Fibroblast of lung (primary cell): ENCODE results near the gene CDH12. TPM values are rescaled to one million over a fixed set of nuclear protein-coding genes. Genes with fewer than 3 reads are reported as not detected.
A peak's percentile ranks its signal among the peaks of the same experiment; 100 is the strongest.

Experiments used
- DNase-seq, 2 donors: peaks; one replicate each; pipeline versions ENCODE4 v3.0.0 to v3.0.0-alpha.2; 2010; ENCODE audit warnings: low read depth in 2 of 2
- H2AFZ ChIP-seq: 2 replicates; pipeline ENCODE4 v1.5.1; 2012; ENCODE audit warnings: low read length, control low read depth, inconsistent platforms
- H3K27ac ChIP-seq: 2 replicates; pipeline ENCODE4 v1.5.1; 2011; ENCODE audit warnings: low read length, control low read depth; ENCODE audit not compliant: insufficient read depth
- H3K27me3 ChIP-seq: 2 replicates; pipeline ENCODE4 v1.5.1; 2011; ENCODE audit warnings: mild to moderate bottlenecking, low read length; ENCODE audit not compliant: control insufficient read depth, insufficient read depth
- H3K36me3 ChIP-seq: 2 replicates; pipeline ENCODE4 v1.5.1; 2011; ENCODE audit warnings: low read length; ENCODE audit not compliant: control insufficient read depth, insufficient read depth
- H3K4me1 ChIP-seq: 2 replicates; pipeline ENCODE4 v1.5.1; 2011; ENCODE audit warnings: low read length; ENCODE audit not compliant: control insufficient read depth, insufficient read depth; ENCODE audit errors: extremely low read depth
- H3K4me2 ChIP-seq: 2 replicates; pipeline ENCODE4 v1.5.1; 2011; ENCODE audit warnings: low read length, control low read depth; ENCODE audit not compliant: insufficient read depth; ENCODE audit errors: extremely low read depth
- H3K4me3 ChIP-seq, 4 experiments: fragments of 200-600 bp in 1 of 4; sonication (generic) in 1 of 4; replicated peaks in 1 of 4; 2 replicates each; pipeline ENCODE4 v1.5.1; 2011 to 2016; ENCODE audit warnings: low read length in 4 of 4, low read depth in 3 of 4, mild to moderate bottlenecking in 3 of 4, control low read depth in 2 of 4, inconsistent platforms in 1 of 4, mixed read lengths in 1 of 4; ENCODE audit not compliant: insufficient read depth in 1 of 4; ENCODE audit errors: control extremely low read depth in 1 of 4
- H3K79me2 ChIP-seq: 2 replicates; pipeline ENCODE4 v1.5.1; 2012; ENCODE audit warnings: mild to moderate bottlenecking, low read length, inconsistent platforms; ENCODE audit not compliant: control insufficient read depth, insufficient read depth
- H3K9ac ChIP-seq: 2 replicates; pipeline ENCODE4 v1.5.1; 2011; ENCODE audit warnings: mild to moderate bottlenecking, low read length, control low read depth; ENCODE audit not compliant: insufficient read depth
- H3K9me3 ChIP-seq: 2 replicates; pipeline ENCODE4 v1.5.1; 2012; ENCODE audit warnings: low read depth, low read length; ENCODE audit not compliant: control insufficient read depth, insufficient read depth
- H4K20me1 ChIP-seq: 2 replicates; pipeline ENCODE4 v1.5.1; 2011; ENCODE audit warnings: low read length; ENCODE audit not compliant: control insufficient read depth, insufficient read depth; ENCODE audit errors: extremely low read depth
- EZH2 ChIP-seq: IDR thresholded peaks from 2 replicates; pipeline ENCODE4 v1.5.1; 2012; ENCODE audit warnings: low read length, control low read depth, mild to moderate bottlenecking; ENCODE audit errors: missing control alignments
- polyA plus RNA-seq, 2 donors: library from polyadenylated mRNA; depleted of rRNA in 1 of 2; stranded (reverse) in 1 of 2; unstranded in 1 of 2; fragments of >200 nt; gene quantifications; 2 replicates each; pipeline ENCODE4 v1.2.1, GENCODE V29; 2011 to 2012; ENCODE audit warnings: missing spikeins in 1 of 2
- total RNA-seq: library from RNA; depleted of rRNA; stranded (reverse); fragments of >200 nt; gene quantifications from 2 replicates; pipeline ENCODE4 v1.2.1, GENCODE V29; 2014
- TF ChIP-seq, protein P1 (sequence below), 2 donors: IDR thresholded peaks in 1 of 2; conservative IDR thresholded peaks in 1 of 2; 1 replicate in 1 of 2; 2 replicates in 1 of 2; pipeline ENCODE4 v1.5.1; 2011 to 2012; ENCODE audit warnings: low read length in 2 of 2, control low read depth in 1 of 2, inconsistent platforms in 1 of 2, low read depth in 1 of 2, mild to moderate bottlenecking in 1 of 2

CDH12 gene
- total and polyA plus RNA-seq, 2 donors (not counting 1 experiment from before 2014, with no cell fraction given) = 0.02 TPM; not detected in 1

DNA sequence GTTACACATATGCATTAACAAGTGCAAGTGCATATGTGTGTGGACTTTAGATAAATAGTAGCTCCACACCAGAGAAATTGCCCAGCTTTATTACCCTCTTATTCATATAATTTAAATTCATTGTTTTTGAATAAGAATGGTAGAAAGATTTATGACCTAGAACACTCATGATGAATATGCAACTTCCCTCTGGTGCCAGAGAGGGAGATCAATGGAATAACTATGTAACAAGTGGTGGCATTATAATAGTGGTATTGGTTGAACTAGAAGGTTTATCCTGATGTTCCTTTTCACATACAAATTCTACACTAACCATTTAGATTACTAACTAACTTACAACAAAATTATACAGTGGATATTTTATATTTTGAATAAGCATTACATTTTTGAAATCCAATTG is 607.4 kb downstream of the CDH12 start:
- no peaks in the 10 kb centered on the region for H4K20me1 ChIP-seq
- H3K4me1 ChIP-seq = no peaks in the 10 kb centered on the region
- no peaks in the 10 kb centered on the region for H3K36me3 ChIP-seq
- H3K4me2 ChIP-seq = no peak overlapping the region
- H3K79me2 ChIP-seq = no peaks in the 10 kb centered on the region
- H2AFZ ChIP-seq = no peak overlapping the region
- no peaks in the 10 kb centered on the region for H3K27me3 ChIP-seq
- H3K4me3 ChIP-seq = no peak overlapping the region
- no peak for DNase-seq
- no peak overlapping the region for H3K9ac ChIP-seq
- no peak for TF ChIP-seq EZH2
- TF ChIP-seq, protein P1, sequence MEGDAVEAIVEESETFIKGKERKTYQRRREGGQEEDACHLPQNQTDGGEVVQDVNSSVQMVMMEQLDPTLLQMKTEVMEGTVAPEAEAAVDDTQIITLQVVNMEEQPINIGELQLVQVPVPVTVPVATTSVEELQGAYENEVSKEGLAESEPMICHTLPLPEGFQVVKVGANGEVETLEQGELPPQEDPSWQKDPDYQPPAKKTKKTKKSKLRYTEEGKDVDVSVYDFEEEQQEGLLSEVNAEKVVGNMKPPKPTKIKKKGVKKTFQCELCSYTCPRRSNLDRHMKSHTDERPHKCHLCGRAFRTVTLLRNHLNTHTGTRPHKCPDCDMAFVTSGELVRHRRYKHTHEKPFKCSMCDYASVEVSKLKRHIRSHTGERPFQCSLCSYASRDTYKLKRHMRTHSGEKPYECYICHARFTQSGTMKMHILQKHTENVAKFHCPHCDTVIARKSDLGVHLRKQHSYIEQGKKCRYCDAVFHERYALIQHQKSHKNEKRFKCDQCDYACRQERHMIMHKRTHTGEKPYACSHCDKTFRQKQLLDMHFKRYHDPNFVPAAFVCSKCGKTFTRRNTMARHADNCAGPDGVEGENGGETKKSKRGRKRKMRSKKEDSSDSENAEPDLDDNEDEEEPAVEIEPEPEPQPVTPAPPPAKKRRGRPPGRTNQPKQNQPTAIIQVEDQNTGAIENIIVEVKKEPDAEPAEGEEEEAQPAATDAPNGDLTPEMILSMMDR (conservative IDR thresholded peaks at IDR 0.05 in 1 of 2, IDR thresholded peaks at IDR 0.05 in 1 of 2; ENCODE audit: low read depth in 1 of 2, low read length in 2 of 2) = no peak
- H3K27ac ChIP-seq = no peak overlapping the region
- no peaks in the 10 kb centered on the region for H3K9me3 ChIP-seq

DNA sequence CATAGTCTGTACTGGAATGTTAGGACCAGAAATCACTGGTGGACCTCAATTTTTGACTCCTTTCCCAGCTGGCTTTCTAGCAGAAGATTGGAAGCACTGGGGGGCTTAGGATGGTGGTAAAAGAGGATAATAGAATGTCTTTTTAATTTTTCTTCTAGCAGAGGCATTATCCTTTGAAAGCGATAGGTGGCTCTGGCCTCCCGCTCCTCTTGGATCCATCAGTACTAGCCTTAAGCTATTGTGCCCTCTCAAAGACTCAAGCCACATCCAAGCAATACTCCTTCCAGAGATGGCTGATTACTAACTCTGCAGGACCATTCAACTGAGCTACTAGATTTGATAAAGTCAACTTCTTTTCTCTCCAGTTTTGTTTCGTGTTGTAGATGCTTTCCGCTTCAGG is 610.6 kb downstream of the CDH12 start:
- Histone ChIP-seq H3K9ac (no peak overlapping the region), H3K79me2 (no peaks in the 10 kb centered on the region), H3K4me1 (no peaks in the 10 kb centered on the region), H4K20me1 (no peaks in the 10 kb centered on the region), H3K4me3 (no peak overlapping the region), H3K27ac (no peak overlapping the region), H3K9me3 (no peaks in the 10 kb centered on the region), H3K4me2 (no peak overlapping the region), H2AFZ (no peak overlapping the region), H3K27me3 (no peaks in the 10 kb centered on the region), H3K36me3 (no peaks in the 10 kb centered on the region)
- DNase-seq = peak in 1 of 2 donors; percentile 6
- TF ChIP-seq EZH2 = no peak
- TF ChIP-seq, protein P1 (conservative IDR thresholded peaks at IDR 0.05 in 1 of 2, IDR thresholded peaks at IDR 0.05 in 1 of 2; ENCODE audit: low read depth in 1 of 2, low read length in 2 of 2) = peak in 1 of 2 donors; percentile 11

DNA sequence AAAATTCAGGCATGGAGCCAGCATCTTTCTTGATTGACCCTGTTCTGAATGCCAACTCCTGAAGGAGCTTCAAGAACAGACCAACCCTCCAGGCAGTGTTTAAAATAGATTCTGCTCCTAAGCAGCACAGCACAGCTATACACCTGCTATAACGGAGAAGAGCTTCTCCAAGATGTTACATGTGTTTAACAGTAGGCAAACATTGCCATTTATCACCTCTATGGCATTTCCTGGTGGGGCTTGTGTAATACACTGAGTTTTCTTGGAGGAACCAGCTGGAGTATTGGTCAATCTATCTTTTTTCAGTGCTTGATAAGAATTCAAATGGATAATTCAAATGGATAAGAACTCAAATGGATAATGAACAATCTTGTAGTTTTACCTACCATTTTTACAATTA is 615.1 kb downstream of the CDH12 start:
- Histone ChIP-seq H3K4me2 (no peak overlapping the region), H3K4me1 (no peaks in the 10 kb centered on the region), H3K9me3 (no peaks in the 10 kb centered on the region), H2AFZ (no peak overlapping the region), H3K79me2 (no peaks in the 10 kb centered on the region), H3K36me3 (no peaks in the 10 kb centered on the region), H3K27ac (no peak overlapping the region), H3K4me3 (no peak overlapping the region), H3K27me3 (no peaks in the 10 kb centered on the region), H3K9ac (no peak overlapping the region), H4K20me1 (no peaks in the 10 kb centered on the region)
- TF ChIP-seq, protein P1 (conservative IDR thresholded peaks at IDR 0.05 in 1 of 2, IDR thresholded peaks at IDR 0.05 in 1 of 2; ENCODE audit: low read depth in 1 of 2, low read length in 2 of 2) = no peak
- TF ChIP-seq EZH2 = no peak
- DNase-seq = peak in 1 of 2 donors; percentile 5
